Thoracic aorta (tissue), 2 donors: Measurements from ENCODE around the gene PTGER3. TPM values are rescaled to one million over a fixed set of nuclear protein-coding genes. Genes with fewer than 3 reads are reported as not detected.

Experiments
- ATAC-seq: fragments of 150-250 bp; one replicate; pipeline ENCODE4 v1.8.0; 2017; ENCODE audit warnings: low read depth; ENCODE audit not compliant: insufficient number of reproducible peaks, low FRiP score
- DNase-seq: peaks from one replicate; pipeline ENCODE4 v3.0.0-alpha.2; 2020; ENCODE audit warnings: low spot score
- H3K27ac ChIP-seq, 2 donors: fragments of 200-600 bp; sonication (generic); 1 replicate in 1 of 2; 2 replicates in 1 of 2; pipeline ENCODE4 v1.5.1; 2016; ENCODE audit warnings: mild to moderate bottlenecking in 2 of 2, moderate library complexity in 2 of 2
- H3K27me3 ChIP-seq: fragments of 200-600 bp; sonication (generic); replicated peaks from 2 replicates; pipeline ENCODE4 v1.6.0; 2016; ENCODE audit warnings: mild to moderate bottlenecking; ENCODE audit not compliant: insufficient read depth
- H3K36me3 ChIP-seq: fragments of 200-600 bp; sonication (generic); one replicate; pipeline ENCODE4 v1.5.1; 2016
- H3K4me1 ChIP-seq, 2 donors: fragments of 200-600 bp; sonication (generic); 1 replicate in 1 of 2; 2 replicates in 1 of 2; pipeline versions ENCODE4 v1.5.1 to v1.6.0; 2016; ENCODE audit warnings: low read depth in 2 of 2, mild to moderate bottlenecking in 1 of 2; ENCODE audit not compliant: control insufficient read depth in 1 of 2
- H3K4me3 ChIP-seq: fragments of 200-600 bp; sonication (generic); 2 replicates; pipeline ENCODE4 v1.5.1; 2016; ENCODE audit warnings: mild to moderate bottlenecking
- H3K9me3 ChIP-seq: fragments of 200-600 bp; sonication (generic); 2 replicates; pipeline ENCODE4 v1.5.1; 2016
- total RNA-seq, 2 donors: library from RNA; depleted of rRNA; stranded (reverse); fragments of >200 nt; gene quantifications; one replicate each; pipeline versions ENCODE4 v1.1.0 to v1.2.3, GENCODE V29; 2016
- TF ChIP-seq, protein P1 (sequence below): fragments of 200-600 bp; sonication (generic); IDR thresholded peaks from one replicate; pipeline ENCODE4 v1.5.1; 2019; ENCODE audit warnings: antibody characterized with exemption

PTGER3 gene
- total RNA-seq, 2 donors from 2014 or later = 45.2 to 61.7 TPM

GRCh38 chr1:71043065-71043464 lies 4.6 kb downstream of the PTGER3 start:
- Histone ChIP-seq H3K4me1 (peaks cover 3 to 36% of the 10 kb centered on the region in 2 donors), H3K36me3 (no peaks in the 10 kb centered on the region), H3K27me3 (no peaks in the 10 kb centered on the region), H3K27ac (peak overlapping the region in 1 of 2 donors; percentile 35), H3K4me3 (no peak overlapping the region), H3K9me3 (no peaks in the 10 kb centered on the region)
- TF ChIP-seq, protein P1, sequence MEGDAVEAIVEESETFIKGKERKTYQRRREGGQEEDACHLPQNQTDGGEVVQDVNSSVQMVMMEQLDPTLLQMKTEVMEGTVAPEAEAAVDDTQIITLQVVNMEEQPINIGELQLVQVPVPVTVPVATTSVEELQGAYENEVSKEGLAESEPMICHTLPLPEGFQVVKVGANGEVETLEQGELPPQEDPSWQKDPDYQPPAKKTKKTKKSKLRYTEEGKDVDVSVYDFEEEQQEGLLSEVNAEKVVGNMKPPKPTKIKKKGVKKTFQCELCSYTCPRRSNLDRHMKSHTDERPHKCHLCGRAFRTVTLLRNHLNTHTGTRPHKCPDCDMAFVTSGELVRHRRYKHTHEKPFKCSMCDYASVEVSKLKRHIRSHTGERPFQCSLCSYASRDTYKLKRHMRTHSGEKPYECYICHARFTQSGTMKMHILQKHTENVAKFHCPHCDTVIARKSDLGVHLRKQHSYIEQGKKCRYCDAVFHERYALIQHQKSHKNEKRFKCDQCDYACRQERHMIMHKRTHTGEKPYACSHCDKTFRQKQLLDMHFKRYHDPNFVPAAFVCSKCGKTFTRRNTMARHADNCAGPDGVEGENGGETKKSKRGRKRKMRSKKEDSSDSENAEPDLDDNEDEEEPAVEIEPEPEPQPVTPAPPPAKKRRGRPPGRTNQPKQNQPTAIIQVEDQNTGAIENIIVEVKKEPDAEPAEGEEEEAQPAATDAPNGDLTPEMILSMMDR = no peak
- DNase-seq (no peak), ATAC-seq (no peak)

- DNase-seq (no peak), ATAC-seq (no peak)
- Histone ChIP-seq H3K4me1 (peaks cover 3 to 33% of the 10 kb centered on the region in 2 donors), H3K36me3 (no peaks in the 10 kb centered on the region), H3K4me3 (no peak overlapping the region), H3K9me3 (no peaks in the 10 kb centered on the region), H3K27me3 (no peaks in the 10 kb centered on the region), H3K27ac (peak overlapping the region; percentile 1 to 4)
- TF ChIP-seq, protein P1 = no peak
These were observed 5.8 kb downstream of the PTGER3 start for GRCh38 chr1:71041806-71042205.

DNA sequence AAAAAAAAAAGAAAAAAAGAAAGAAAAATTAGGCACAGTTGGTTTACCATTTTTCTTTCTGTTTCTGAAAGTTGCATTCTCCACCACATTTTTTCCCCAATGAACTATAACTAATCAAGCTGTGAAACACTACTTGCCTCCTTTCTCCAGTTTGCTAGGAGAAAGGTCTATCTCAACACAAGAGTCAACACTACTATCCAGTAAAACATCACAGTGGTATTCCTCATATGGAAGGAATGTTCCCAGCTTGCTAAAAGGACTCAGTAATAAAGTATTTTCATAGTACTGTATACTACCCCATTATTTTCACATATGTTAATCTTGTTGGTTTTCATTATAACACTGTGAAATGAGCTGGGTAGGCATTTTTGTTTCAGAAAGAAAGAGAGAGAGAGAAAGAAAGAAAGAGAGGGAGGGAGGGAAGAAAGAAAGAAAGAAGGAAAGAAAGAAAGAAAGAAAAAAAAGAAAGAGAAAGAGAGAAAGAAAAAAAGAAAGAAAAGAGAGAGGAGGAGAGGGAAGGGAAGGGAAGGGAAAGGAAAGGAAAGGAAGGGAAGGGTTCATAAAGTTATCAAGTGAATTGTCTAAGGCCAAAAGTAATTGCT lies 7.9 kb downstream of the PTGER3 start:
- H3K4me1 ChIP-seq = peaks cover 3 to 37% of the 10 kb centered on the region in 2 donors
- TF ChIP-seq, protein P1 = no peak
- H3K4me3 ChIP-seq = no peak overlapping the region
- H3K27ac ChIP-seq = peak overlapping the region in 1 of 2 donors; percentile 49
- no peaks in the 10 kb centered on the region for H3K9me3 ChIP-seq
- no peaks in the 10 kb centered on the region for H3K27me3 ChIP-seq
- ATAC-seq (no peak), DNase-seq (no peak)
- no peaks in the 10 kb centered on the region for H3K36me3 ChIP-seq

- Histone ChIP-seq H3K4me1 (peaks cover 3 to 36% of the 10 kb centered on the region in 2 donors), H3K9me3 (no peaks in the 10 kb centered on the region), H3K27me3 (no peaks in the 10 kb centered on the region), H3K27ac (peak overlapping the region in 1 of 2 donors; percentile 22), H3K36me3 (no peaks in the 10 kb centered on the region), H3K4me3 (no peak overlapping the region)
- DNase-seq (no peak), ATAC-seq (no peak)
- TF ChIP-seq, protein P1 = no peak
These were observed 8.7 kb downstream of the PTGER3 start for GRCh38 chr1:71038942-71039341.

DNA sequence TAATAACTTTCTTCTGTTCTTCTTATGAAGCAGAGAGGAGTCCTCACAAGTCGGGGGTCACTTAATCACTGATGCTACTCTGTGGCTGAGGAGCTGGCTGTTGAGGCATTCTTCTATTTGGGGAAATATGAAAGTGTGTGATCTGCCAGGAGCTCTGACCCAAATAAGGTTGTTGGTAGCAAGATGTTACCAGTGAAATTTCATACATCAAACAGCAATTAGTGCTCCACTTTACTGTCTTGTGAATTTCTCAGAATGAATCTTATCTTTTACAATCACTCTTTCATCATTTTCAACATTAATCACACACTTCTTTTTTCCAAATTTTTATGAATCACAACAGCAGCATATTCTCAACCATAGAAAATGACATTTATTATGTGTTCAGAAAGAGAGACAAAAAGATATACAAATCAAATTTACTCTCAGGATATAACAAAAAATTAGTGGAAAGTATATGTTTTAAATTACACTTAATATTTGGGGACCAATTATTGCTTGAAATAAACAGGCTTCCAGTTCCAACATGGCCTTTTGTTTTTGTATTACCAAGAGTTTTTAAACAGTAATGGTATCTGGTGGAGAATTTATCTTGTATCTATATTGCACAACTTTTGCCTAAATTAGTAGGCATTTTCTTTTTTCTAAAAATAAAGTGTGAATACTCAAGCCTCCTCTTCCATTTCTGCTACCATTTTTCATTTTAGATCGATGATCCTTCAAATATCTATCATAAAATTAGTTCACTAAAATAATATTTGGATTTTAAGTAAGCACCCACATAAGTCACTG lies 9.6 kb downstream of the PTGER3 start:
- ATAC-seq (no peak), DNase-seq (no peak)
- no peaks in the 10 kb centered on the region for H3K9me3 ChIP-seq
- no peaks in the 10 kb centered on the region for H3K27me3 ChIP-seq
- H3K4me1 ChIP-seq = peaks cover 3 to 27% of the 10 kb centered on the region in 2 donors
- peak overlapping the region in 1 of 2 donors; percentile 22 for H3K27ac ChIP-seq
- no peaks in the 10 kb centered on the region for H3K36me3 ChIP-seq
- peak overlapping the region; percentile 15 for H3K4me3 ChIP-seq
- TF ChIP-seq, protein P1 = no peak
